Anterior cingulate cortex (tissue), 58 donors: Measurements from ENCODE around the gene PRRG3.

ENCODE experiments used
- DNase-seq, 58 donors: peaks; one replicate each; lab custom pipeline; 2025; lab: John Stamatoyannopoulos, UW

Gene PRRG3

DNA sequence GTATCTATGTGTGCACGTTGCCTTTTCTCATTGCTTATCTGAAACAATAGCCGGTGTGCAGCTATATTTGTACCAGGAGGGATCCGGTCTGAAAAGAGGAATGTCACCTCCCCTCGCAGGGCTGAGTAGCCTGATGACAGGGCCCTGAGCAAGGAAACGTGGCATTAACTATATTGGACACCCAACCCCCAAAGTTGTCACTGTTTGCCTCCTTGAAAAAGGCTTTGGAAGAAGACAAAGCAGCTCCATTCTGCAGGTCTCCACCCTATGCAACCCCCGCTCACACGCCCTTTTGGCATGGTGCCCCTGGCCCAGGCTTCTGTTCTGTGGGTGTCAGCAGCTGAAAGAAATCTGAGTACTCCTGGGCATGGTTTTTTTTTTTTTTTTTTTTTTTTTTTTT is 8.2 kb downstream of the PRRG3 start:
- DNase-seq, result peak in 2 of 58 donors; percentile 0 to 6

DNA sequence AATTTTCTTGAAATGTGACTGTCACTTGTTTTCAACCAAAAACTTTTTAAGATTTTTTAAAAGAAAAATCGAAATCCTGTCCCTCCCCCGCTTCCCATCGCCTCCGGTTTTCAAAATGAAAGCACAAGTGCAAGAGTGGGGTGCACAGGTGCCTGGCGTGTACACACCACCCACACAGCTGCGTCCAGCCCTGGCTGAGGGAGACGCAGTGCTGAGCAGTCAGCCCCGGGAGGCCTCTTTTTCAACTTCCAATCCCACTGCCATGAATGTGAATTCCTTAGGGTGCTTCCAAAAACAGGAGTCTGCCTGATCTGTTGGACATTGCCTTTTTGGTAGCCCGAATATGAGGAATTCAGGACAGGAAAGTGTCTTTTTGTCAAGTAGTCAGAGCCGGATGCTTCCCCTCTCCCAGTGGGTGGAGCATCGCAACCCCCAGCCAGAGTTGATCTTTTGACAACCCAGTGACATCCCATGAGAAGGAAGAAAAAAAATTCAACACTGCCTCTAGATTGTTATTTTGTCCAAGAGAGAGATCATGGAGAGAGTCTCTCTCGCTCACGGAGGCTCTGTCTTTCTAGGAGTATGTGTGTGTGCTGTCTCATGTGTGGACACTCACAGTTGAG is 8.9 kb downstream of the PRRG3 start:
- DNase-seq, result no peak

DNA sequence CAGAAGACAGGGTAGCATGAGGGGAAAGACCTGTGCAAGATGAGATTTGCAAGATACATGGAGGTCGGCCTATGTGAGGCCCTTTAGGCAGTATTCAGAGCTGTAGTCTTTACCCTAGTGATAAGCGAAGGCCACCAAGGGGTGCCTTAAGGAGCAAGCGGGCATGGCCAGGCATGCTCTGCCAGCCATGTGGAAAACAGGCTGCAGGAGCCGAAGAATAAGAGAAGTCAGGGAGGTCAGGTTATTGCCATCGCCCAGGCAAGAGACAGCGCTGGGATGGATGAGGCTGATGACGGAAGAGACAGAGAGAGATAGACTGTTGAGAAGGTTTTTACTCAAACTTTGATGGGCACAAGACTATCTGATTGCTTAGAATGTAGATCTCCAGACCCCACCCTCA is 13.6 kb downstream of the PRRG3 start:
- no peak for DNase-seq

DNA sequence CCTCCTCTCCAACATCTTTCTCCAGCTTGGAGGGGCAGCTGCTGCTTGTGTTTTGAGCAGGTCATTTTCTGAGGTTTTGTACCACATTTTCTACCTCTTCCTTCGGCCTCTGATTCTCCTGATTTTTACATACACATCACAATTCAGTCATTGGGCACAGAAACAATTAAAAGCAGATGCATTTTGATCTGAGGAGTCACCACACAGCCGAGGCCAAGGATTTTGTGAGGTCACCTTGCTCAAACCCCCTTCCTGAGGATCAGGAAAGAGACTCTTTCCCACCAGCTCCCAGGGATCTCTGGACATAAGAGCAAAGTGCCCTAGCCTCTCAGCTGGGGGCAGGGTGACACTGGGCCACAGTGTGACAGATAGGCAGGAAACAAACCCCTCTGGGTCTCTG is 15.2 kb downstream of the PRRG3 start:
- DNase-seq, result no peak

DNA sequence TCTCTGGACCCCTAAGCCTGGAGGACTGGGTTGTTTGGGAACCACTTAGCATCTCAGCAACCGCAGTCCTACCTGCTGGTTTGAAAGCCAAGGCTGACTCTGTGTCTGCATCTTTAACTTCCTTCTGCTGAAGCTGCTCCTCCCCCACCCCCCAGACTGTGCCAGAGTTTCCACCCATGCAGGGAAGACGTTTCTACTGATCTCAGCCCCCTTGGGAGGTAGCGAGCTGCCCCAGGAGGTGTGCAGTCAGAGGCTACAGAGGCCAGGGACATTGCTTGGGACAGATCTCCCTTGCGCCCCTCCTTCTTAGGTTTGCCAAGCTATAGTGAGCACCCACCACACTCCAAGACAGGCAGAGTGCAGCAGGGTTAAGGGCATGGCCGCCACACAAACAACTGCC is 15.9 kb downstream of the PRRG3 start:
- no peak for DNase-seq

DNA sequence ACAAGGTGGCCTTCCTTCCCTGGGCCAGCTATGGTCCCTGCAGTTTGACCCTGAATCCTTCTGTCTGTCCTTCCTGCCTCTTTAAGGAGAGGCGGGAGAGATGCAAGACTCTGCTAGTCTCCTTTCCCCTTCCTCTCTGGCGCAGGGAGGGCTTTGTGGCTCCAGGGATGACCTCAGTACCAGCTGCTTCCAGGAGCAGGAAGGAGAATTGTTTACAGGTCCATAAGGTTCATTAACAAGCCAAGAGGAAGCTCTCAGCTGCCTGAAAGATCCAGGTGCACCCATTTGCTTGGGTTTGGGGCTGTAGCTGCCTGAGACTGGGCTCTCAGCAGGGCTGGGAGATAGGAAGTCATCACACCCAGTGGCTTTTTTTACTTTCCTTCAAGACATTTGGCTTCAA is 16.5 kb downstream of the PRRG3 start:
- no peak for DNase-seq

DNA sequence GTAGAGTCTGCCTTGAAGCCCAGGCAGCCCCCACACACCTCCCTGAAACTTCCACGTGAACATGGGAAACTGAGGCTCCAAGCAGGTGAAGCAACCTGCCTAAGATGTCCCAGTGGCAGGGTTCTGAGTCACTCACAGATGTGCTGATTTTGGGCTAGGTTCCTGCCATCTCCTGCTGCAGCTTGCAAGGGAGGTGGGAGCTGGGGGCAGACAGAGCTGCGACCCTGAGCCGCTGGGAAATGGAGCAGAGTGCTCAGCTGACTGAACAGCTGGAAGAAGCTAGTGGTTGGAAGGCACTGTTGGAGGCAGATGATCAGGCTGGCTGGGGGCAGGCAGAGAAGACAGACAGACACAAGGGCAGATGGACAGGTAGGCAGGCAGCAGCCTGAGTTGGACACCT is 17.0 kb downstream of the PRRG3 start:
- DNase-seq, result no peak

DNA sequence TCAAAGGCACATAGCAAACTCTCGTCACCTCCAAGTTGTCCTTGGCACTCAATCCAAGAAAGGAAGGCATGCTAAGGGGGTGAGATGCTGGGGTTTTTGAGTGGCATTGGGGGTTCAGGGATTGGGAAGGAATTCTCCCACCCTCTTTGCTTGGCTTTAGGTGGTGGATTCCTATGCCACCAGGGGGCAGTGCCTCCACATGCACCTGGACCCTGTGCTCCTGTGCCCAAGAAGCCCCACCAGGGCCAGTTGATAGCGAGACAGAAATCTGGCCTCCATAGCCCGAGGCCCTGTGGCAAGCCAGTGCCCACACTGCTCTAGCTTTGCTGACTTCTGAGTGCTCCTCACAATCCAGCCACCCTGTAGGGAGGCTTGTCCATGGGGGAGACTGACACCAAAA is 18.6 kb downstream of the PRRG3 start:
- DNase-seq, result no peak

DNA sequence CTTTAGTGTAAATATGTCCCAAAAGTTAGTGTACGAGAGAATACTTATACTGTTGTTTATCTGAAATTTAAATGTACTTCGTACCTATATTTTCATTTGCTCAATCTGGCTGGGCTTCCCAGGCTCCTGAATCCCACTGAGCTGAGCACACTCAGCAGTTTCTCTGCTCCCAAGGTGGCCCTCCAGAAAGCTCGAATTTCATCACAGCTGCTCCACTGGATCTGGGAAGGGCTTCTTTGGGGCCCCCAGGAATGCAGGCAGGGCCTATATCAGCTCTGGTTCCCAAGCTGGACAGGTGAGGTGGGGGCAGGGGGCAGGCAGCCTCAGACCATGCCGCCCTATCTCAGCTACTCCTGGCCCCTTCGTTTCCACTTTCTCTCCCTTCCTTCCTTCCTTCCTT is 19.1 kb downstream of the PRRG3 start:
- DNase-seq, result no peak

DNA sequence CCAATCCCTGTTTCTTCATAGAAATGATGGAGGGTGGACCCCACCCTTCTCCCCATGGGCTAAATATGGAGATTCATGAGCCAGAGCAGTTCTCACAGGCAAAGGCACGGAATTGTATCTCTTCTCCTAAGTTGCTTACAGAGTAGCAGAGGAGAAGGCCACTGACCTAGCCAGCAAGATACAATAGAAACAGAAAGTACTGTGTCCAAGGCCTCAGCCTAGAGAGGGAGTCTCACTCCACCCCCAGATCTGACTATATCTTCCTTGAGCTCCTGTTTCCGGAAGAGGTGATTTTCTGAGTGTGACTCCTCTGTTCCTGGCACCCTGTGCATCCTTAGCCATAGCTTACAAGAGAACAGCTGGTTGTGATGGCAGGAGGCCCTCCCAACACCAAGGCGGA is 20.5 kb downstream of the PRRG3 start, which contains the start of gene FATE1:
TSS of gene FATE1 (plus strand) at position 284 of the 400 bp plus-strand sequence. CDS start at position 369, 85 bp downstream.
- DNase-seq, result no peak

DNA sequence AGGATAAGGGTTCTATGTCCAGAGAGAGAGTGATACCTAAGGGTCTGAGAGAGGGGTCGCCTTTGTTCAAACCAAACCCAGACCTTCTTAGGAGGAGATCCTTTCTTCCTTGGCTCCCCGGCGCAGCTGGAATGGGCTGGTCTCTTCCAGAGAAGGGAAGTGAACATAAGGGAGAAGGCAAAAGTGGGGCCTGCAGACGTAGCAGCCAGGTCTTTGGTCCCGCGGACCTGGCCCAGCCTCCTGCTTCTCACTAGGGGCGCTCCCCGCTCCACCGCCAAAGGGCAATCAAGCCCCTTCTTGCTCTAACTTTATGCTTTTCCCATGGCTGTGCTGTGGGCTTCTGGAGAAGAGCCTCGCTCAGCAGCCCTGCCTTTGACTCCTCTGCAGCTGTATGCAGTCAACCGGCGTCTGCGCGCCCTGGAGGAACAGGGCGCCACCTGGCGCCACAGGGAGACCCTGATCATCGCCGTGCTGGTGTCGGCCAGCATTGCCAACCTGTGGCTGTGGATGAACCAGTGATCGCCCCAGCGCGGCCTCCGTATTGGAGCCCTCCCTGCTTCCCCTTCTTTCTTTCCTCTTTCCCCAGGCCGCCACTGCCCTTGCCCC is 27.1 kb downstream of the PRRG3 start:
- DNase-seq, result no peak

DNA sequence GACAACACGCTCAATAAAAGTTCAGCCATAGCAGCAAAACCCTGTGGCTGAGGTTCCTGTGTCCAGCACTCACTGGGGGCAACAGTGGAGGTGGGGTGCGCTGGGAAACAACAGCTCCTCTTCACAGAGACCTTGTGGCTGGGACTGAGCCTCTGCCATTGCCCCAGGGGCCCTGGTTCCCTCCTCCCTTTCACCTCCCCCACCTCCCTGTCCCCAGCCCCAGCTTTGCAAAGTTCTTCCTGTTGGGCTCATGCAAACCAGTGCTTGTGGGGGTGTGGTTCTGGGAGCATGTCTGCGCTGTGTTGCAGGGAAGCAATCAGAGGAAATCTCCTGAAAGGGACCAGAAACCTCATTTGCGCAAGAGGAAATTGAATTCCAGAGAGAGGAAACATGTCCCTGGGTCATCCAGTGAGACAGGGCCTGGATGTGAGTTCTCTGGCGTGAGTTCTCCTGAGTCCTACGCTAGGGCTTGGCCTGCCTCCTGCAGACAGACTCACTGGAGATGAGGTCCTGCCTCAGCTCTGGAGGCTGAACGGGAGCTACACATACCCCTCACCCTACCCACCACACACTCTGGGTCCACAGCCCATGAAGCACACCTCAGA is 28.0 kb downstream of the PRRG3 start:
- no peak for DNase-seq

DNA sequence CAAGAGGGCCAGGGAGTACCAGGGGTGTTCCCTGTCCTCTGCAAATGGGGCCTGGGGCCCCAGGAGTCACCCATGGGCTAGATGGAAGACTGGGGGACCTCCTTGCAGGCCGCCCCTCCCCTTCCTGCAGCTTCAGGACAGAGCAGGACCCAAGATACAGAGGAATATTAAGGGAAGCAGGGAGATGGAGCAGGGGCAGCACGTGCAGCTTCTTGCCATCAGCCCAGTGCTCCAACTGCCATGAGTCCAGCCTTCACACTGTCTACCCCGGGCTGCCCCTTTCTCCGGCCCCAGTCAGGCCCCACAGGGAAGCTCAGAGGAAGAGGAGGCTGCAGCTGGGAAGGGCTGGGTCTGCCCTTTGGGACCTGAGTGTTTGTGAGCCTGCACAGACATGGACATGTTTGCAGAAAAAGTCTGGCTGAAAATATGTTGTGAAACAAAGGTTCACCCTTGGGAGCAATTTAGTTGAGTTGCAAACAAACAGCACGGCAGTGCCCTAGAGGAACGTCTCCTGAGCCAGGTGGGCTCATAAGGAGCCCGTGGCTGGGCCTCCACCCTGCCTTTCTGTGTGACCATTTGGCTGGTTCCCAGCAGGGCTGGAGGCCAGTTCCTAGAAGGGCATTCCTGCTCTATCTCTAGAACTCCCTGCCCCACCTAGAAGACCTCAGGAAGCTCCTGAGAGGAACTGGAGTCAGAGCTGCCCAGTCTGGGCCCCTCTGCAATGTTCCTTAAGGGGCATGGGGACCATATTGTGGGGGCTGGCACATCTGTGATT is 29.5 kb downstream of the PRRG3 start:
- no peak for DNase-seq

DNA sequence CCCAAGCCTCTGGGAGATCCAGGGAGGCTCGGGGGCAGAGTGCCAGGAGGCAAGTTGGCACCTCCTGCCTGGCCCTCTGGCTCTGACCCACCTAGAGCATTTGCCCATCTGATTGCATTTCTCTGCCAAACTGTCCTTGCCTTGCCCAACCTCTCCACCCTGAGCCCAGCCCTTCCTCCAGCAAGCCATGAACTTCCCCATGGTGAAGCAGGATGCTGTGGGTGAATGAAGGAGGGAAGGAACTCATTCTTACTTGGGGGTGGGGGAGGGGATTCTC is 30.0 kb downstream of the PRRG3 start:
- no peak for DNase-seq

DNA sequence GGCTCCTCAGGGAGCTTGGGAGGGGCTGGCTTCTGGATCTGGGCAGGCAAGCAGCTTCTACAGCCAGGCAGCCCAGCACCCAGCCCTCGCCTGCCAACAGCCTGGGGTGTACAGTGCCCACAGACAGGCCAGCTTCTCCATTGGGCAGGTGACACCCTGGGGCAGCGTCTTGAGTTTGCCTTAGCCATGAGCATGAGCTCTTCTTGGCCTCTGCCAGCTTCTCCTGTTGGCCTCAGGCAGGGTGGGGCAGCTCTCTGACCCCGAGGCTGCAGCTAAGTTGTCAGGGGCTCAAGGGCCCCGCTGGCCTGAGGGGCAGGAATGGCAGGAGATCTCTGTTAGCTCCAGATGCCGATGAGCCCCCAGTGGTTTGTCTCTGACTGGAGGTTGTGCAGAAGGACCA is 31.5 kb downstream of the PRRG3 start:
- DNase-seq, result no peak

DNA sequence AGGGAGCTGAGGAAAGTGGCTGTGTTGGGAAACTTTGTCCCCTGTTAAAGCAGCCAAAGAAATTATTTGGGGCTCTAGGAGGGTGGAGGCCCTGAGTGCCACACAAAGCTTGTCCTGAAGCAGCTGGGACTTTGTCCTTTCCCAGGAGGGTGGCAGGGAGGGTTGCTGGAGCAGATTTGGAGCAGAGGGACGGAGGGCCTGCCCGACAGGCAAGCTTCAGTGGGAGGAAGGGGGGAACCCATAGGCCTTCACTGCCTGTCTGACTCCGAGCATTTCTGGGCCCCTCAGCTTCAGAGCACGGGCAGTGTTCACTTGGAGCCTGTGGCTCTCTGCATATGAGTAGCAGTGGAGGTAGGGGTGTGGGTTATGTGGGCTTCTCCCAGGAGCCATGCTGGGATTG is 32.1 kb downstream of the PRRG3 start:
- DNase-seq, result no peak

DNA sequence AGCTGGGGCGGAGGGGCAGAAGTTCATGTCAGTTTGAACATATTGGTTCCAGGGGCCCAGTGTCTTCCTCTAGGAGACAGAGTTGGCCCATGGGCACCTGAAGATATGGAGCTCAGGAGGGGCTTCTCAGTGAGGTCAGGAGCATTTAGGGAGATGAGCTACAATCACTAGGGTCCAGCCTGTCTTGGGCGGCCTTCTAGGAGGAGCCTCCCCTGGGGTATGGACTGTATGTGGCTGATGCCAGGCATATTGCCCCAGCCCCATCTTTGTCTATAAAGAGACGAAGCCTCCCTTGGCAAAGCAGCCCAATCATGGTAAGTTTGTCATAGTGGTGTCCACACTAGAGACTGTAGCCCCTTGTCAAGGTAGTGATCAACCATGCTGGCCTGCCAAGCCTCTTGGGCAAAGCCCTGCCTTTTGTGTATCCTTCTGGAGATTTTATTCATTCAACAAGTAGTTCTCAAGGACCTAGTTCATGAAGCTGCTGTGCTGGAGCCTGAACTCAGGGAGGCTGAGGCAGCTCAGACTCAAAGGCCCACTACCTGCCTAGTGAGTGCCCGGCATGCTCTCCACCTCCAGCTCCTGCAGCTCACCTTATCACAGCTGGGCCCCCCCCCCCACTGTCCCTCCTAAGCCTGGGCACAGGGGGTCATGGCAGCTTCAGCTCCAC is 33.9 kb downstream of the PRRG3 start:
- no peak for DNase-seq

DNA sequence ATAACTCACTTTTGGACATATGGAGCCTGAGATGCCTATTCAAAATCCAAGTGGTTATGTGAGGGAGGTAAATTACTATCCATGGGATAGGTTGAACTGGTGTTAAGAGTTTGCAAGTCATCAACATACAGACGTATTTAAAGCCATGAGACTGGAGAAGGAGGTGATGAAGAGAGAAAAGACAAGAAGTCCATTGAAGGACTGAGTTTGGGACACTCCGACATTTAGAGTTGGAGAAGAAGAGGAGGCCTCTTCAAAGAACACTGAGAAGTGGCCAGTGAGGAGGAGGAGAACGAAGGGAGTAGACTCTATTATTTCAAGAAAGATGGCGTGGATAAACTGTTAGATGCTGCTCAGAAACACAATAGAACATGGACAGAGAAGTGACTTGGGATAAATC is 39.2 kb downstream of the PRRG3 start, which contains the start of gene CNGA2:
TSS of gene CNGA2 (plus strand) at position 301 of the 400 bp plus-strand sequence. CDS start 3,738 bp downstream, outside the sequence.
- DNase-seq, result no peak

DNA sequence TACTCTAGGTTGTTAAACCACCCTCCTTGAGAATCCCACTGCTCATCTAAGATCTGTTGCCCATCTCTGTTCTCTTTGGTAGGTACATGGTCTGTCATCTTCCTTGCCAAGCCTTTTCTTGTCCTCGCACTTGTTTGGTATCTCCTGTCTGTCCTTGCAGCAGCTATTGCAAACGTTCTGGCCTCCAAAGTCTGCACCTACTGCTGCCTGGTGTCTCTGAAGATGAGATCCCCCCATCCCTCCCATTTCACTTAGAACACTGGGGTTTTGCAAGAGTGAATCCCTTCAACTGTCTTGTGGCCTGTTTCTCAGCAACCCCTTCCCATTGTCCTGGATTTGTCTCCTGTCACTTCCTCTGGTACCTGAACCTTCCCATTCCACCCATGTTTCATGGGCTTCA is 40.0 kb downstream of the PRRG3 start:
- DNase-seq, result no peak

DNA sequence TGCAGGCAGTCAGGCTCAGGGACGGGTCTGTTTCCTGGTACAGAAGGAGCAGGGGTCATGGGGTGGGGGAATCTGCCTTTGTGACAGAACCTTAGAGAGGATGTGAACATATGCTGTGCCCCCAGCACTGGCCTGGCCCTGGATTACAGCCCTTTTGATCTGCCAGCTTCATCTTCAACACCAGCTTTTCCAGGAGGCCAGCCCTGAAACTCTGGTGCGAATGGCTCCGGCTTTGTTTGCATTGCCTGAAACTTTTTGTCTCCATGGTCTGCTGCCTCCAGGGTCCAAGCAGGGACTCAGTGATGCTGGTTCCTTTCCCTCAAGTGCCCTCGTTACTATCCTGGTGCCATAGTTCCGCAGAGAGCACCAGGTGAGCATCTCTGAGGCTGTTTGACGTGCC is 41.4 kb downstream of the PRRG3 start:
- no peak for DNase-seq

DNA sequence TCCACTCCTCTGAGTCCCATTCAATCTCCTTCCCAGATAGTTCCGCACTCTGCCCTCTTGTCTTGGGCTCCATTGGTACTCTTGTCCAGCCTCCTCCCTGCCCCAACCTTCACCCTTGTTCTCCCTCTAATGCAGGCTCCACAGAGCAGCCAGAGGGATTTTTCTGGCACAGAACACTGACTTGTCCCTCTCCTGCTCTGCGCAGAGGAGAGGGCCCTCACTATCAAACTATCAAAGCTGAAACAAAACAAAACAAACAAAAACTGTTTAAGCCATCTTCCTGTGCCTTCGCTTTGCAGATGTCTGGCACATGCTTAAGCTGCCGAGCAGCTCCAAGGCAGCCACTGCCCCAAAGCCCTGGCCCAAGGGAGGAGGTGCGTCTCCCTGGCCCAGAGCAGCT is 42.2 kb downstream of the PRRG3 start:
- no peak for DNase-seq
